Activated naive CD8-positive, alpha-beta T cell (primary cell): ENCODE data around the gene CBL.

Experiments used
- H3K27ac Mint-ChIP-seq: one replicate; pipeline ENCODE4 v1.8.0; 2021; ENCODE audit warnings: mixed read lengths
- H3K27me3 Mint-ChIP-seq: one replicate; pipeline ENCODE4 v1.8.0; 2021; ENCODE audit warnings: mixed read lengths
- H3K36me3 Mint-ChIP-seq: one replicate; pipeline ENCODE4 v1.8.0; 2021; ENCODE audit warnings: mixed read lengths
- H3K4me1 Mint-ChIP-seq: one replicate; pipeline ENCODE4 v1.8.0; 2021; ENCODE audit warnings: low read depth, mixed read lengths
- H3K4me3 Mint-ChIP-seq: one replicate; pipeline ENCODE4 v1.8.0; 2021; ENCODE audit warnings: mild to moderate bottlenecking, mixed read lengths
- H3K9me3 Mint-ChIP-seq: one replicate; pipeline ENCODE4 v1.8.0; 2021; ENCODE audit warnings: low read depth, mixed read lengths

CBL gene

DNA sequence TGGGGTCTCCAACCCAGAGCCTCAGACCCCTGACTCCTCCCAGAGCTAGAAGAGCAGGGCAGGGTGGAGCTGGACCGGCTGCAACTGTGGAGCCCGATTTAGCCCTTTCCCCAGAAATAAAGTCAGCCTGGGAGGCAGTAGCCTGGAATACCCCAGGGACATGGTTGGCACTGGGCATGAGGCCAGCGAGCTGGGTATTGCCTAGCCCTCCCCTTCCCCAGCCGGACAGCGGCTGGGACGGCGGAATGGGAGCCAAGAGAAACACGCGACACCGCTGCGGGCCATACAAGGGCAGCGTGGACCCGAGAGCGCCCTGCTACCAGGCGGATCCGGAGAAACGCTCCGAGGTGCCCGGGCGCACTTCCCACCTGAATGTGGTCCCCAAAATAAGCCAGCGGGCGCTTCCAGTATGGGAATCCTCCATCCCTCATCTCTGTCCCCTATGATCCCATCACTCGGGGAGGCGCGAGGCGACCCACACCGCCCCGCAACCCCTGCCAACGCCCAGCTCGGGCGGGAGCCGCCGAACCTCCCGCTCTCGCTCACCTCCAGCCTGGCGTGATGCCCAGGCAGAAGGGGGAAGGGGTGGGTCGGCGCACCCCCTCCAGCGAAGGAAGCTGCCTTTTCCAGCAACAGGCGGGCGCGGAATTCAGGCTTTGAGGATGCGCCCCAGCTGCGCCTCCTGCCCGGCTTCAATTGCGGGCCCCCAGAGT is 110.0 kb downstream of the CBL start:
- Mint-ChIP-seq H3K27ac (no peak overlapping the region), H3K4me3 (peak overlapping the region; percentile 81), H3K36me3 (no peaks in the 10 kb centered on the region), H3K9me3 (no peaks in the 10 kb centered on the region), H3K27me3 (peaks cover 7% of the 10 kb centered on the region), H3K4me1 (peaks cover 16% of the 10 kb centered on the region)

DNA sequence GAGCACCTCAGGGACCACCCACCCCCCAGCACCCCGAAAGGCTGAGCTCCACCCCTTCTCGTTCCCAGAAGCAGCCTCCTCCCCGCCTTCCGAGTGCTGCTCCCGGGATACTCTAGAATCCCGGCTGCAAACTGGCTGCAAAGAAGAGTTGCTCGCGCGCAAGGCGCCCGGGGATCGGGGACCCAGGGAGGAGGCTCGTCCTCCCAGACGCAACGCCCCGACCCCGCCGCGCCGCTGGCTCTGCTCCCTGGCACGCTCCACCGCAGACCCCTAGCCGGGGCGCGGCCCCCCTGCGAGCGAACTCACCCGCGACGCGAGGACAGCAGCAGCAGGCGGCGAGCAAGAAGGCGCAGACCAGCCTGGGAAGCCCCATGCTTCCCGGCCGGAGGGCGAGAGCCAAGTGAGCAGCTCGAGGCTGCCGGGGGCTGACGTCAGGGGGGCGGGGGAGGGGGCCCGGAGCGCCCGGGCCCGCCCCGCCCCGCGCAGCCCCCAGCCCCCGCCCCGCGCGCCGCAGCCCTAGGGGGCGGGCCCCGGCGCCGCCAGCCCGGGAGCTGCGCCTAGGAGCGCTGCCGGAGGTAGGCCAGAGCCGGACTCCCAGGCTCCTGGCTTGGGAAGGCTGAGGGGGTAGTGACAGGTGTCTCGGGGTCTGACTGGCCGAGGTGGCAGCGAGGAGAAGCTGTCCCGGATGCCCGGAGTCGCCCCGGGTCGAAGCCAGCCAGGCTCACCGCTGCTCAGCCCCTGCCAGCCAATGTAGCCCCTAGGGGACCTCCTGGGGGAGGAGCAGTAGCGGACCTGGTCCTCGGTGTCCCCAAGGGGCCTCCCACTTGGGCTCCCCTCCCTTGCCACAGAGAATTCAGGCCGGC is 110.8 kb downstream of the CBL start, which contains the start of gene MCAM:
TSS of gene MCAM (minus strand) at position 402 of the 863 bp plus-strand sequence. CDS start at position 373, 29 bp downstream.
- Mint-ChIP-seq H3K27me3 (peaks cover 7% of the 10 kb centered on the region), H3K36me3 (no peaks in the 10 kb centered on the region), H3K9me3 (no peaks in the 10 kb centered on the region), H3K4me1 (peaks cover 20% of the 10 kb centered on the region), H3K27ac (no peak within 1 kb of the TSS), H3K4me3 (peak within 1 kb of the TSS; percentile 81)

DNA sequence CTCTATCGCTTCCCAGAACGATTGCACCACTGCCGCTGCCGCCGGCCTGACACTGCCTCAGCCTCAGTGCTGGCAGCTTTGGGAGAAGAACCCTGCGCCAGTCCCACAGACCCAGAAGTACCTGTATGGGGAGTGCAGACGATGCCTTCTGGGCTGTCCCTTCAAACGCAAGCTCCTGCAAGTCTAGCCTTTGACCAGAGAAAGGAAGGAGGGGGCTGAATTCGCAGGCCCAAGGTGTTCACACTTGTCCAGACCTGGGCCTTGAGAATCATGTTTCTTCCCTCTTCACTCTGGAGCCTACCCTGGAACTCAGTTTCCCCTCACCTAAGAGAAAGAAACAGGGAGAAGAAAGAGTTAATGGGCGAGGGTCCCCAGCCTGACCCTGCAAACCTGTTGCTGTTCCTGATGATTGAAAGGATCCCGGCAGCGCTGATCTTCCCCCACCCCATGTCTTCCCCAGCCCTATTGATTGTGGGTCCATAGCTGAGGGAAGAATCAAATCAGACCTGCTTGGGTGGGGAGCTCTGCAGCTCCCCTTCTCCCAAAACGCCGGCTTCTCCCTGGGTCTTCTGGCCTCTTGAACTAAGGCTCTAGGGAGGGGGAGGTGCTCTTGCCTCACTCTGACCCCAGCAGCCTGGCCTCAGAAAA is 111.6 kb downstream of the CBL start:
- Mint-ChIP-seq H3K36me3 (no peaks in the 10 kb centered on the region), H3K27me3 (peaks cover 7% of the 10 kb centered on the region), H3K4me3 (no peak overlapping the region)

DNA sequence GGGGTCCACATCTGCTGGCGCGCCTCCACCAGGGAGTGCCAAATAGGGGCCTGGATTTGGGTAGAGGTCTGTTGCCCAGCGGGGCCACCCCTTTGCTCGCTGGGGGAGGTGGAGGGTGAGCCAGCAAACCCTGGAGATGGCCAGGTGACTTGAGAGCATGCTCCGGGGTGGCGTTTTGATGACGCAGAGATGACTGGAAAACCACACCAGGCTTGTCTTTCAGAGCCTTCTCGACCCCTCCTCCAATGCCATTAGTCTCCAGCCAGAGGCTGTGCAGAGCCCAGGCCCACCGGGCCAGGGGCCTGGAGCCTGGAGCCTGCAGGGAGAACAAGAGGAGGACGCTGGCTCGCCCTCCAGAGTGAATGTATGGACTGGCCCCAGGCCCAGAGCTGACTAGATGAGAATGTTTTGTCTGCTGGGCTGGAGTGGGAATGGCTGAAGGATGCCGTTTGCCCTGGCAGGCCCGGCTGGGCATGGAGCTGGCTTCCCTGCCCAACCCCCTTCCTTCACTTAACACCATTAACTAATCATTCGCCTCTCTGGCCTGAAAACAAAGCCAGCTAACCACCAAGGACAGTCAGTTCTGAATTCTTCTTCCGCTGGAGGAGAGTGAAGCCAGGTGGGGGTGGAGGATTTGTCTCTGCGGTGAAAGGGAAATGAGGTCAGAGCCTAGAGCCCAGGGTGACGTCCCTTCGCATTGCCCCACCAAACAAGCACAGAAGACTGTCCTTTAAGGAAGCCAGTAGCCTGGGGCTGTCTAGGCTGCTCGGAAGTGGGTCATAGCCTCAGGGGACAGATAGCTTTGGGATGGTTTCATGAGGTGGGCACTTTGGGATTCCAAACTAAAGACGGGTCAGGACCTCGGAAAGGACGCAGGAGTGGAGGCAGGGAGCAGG is 112.3 kb downstream of the CBL start:
- H3K4me1 Mint-ChIP-seq, result peaks cover 24% of the 10 kb centered on the region
- no peaks in the 10 kb centered on the region for H3K9me3 Mint-ChIP-seq
- peak overlapping the region; percentile 13 for H3K4me3 Mint-ChIP-seq
- H3K36me3 Mint-ChIP-seq, result no peaks in the 10 kb centered on the region
- H3K27ac Mint-ChIP-seq, result no peak overlapping the region
- peaks cover 7% of the 10 kb centered on the region for H3K27me3 Mint-ChIP-seq

More for the DNA sequence above, 111.6 kb downstream of the CBL start:
- Mint-ChIP-seq H3K27ac (no peak overlapping the region), H3K9me3 (no peaks in the 10 kb centered on the region), H3K4me1 (peaks cover 22% of the 10 kb centered on the region)

DNA sequence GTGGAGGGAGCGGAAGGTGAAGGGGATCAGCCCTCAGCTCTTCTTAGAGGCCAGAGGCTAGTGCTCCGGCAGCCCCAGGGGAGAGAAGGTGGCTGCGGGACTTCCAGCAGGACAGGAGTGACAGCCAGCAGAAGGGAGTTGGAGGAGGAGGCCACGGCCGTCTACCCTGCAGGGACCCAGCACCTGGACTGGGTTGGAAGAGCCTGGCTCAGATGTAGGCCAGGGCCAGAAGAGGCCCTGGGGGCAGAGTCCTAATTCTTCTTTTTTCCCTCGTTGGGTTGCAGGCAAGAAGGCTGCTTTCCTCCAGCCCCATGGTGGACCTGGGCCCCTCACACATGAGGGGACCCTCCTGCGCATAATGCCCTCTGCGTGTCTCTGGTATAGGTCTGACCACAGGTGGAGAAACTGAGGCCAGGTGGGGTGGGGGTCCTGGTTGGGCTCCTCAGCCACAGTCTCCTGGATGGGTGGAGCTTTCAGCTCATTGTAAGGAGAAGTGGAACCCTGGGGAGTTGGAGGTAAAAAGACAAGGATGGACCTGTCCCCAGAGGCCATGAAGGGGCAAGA is 113.1 kb downstream of the CBL start:
- peak overlapping the region; percentile 84 for H3K4me3 Mint-ChIP-seq
- no peak overlapping the region for H3K27ac Mint-ChIP-seq
- peaks cover 7% of the 10 kb centered on the region for H3K27me3 Mint-ChIP-seq
- H3K36me3 Mint-ChIP-seq, result no peaks in the 10 kb centered on the region
- no peaks in the 10 kb centered on the region for H3K9me3 Mint-ChIP-seq
- peaks cover 26% of the 10 kb centered on the region for H3K4me1 Mint-ChIP-seq

DNA sequence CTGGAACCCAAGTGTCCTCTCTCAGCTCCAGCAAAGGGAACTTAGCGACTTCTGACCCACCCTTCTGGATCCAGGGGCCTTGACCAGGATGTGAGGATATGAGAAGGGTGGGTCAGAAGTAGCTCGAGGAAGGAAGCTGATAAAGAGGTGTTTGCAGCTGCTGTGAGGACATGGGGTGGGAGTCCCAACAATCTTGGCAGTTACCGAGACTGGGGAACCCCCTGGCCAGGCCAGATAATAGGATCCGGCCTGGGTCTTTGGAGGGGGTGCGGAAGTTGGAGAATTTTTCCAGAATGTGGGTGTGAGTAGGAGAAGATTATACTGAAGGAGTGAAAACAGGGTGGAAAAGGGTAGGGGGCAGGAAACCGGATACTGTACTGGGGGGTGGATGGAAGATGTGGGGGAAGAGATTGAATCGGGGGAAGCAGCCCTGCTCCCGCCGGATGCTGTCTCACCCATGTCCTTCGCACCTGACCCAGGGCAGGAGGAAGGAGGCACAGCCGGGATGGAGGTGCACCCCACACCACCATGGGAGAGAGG is 113.6 kb downstream of the CBL start:
- no peaks in the 10 kb centered on the region for H3K36me3 Mint-ChIP-seq
- H3K27me3 Mint-ChIP-seq, result peaks cover 7% of the 10 kb centered on the region
- peaks cover 26% of the 10 kb centered on the region for H3K4me1 Mint-ChIP-seq
- peak overlapping the region; percentile 84 for H3K4me3 Mint-ChIP-seq
- H3K27ac Mint-ChIP-seq, result no peak overlapping the region
- H3K9me3 Mint-ChIP-seq, result no peaks in the 10 kb centered on the region

DNA sequence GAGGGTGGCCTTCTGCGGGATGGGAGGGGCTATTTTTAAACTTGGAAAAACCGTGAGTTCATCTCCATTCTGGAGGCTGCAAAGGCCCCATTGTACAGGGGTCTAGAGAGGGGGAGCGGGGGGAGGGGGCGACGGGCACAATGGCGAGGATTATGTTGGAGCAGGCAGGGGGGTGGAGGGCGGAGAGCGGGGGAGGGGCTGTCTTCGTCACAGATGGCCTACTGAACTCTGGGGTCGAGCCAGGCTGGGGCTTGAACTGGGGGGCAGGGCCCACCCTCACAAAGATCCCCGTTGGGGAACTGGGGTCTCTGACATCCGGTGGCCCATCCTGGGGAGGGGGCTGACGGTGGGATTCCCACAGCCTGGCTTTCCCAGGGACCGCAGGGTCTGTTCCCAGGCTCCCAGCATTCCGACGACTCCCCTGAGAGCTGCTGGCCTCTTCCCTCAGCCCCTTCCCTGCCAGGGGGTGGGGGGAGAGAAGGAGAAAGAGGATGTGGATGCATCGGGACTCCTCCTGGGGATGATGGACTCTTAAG is 114.2 kb downstream of the CBL start:
- H3K36me3 Mint-ChIP-seq, result no peaks in the 10 kb centered on the region
- no peak overlapping the region for H3K27ac Mint-ChIP-seq
- peak overlapping the region; percentile 84 for H3K4me3 Mint-ChIP-seq
- H3K9me3 Mint-ChIP-seq, result no peaks in the 10 kb centered on the region
- H3K4me1 Mint-ChIP-seq, result peaks cover 23% of the 10 kb centered on the region
- peaks cover 7% of the 10 kb centered on the region for H3K27me3 Mint-ChIP-seq

DNA sequence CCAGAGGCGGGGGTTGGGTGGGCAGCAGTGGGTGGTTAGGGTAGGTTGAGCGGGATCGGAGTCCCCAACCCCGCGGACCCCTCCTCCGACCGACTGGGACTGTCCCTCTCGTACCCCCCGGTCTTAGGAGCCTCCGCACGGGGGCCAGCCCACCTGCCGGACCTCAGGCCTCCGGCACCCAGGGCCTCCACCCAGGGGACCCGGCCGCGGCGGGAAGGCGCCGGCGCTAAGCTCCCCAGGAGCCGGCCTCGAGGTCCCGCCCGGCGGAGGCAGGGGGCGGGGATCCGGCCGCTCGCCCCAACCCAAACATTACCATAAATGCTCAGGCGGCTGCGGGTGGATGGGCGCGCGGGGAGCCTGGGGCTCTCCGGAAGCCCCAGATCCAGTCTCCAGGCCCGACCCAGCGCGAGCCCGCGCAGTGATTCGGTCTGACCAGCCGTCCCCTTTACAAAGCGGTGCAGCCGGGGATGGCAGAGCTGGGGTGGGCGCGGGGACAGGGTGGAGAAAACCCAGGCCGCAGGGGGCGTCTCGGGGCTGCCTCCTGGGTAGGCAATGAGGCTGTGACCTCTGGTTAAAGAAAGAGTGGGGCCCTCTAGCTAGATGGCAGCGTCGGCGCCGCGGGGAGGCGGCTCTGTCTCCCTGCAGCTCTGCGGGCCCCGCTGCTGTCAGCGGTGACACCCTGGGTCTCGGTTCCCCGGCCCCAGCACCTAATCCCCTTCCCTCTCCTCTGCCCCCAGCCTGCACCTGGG is 114.8 kb downstream of the CBL start:
- peak overlapping the region; percentile 82 for H3K4me3 Mint-ChIP-seq
- H3K27ac Mint-ChIP-seq, result peak overlapping the region; percentile 16
- peaks cover 19% of the 10 kb centered on the region for H3K4me1 Mint-ChIP-seq
- peaks cover 7% of the 10 kb centered on the region for H3K27me3 Mint-ChIP-seq
- no peaks in the 10 kb centered on the region for H3K36me3 Mint-ChIP-seq
- H3K9me3 Mint-ChIP-seq, result no peaks in the 10 kb centered on the region

DNA sequence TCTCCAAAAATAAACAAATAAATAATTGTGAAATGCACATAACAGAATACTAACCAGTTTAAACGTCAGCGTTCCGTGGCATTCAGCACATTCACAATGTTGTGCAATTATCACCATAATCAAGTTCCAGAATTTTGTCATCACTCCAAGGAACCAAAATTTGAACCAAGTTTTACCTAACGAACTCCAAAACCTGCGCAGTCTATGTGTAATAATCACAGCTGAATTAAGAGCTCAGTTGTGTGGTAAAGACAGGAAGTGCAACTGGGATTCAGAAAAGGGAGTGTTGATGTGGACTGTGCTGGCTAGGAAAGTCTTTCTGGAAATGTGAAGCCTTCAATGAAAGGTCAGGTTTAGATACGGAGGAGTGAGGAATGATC is 116.2 kb downstream of the CBL start:
- H3K27me3 Mint-ChIP-seq, result peaks cover 7% of the 10 kb centered on the region
- H3K4me3 Mint-ChIP-seq, result peak overlapping the region; percentile 9
- H3K36me3 Mint-ChIP-seq, result no peaks in the 10 kb centered on the region
- no peaks in the 10 kb centered on the region for H3K9me3 Mint-ChIP-seq
- peaks cover 19% of the 10 kb centered on the region for H3K4me1 Mint-ChIP-seq
- no peak overlapping the region for H3K27ac Mint-ChIP-seq

DNA sequence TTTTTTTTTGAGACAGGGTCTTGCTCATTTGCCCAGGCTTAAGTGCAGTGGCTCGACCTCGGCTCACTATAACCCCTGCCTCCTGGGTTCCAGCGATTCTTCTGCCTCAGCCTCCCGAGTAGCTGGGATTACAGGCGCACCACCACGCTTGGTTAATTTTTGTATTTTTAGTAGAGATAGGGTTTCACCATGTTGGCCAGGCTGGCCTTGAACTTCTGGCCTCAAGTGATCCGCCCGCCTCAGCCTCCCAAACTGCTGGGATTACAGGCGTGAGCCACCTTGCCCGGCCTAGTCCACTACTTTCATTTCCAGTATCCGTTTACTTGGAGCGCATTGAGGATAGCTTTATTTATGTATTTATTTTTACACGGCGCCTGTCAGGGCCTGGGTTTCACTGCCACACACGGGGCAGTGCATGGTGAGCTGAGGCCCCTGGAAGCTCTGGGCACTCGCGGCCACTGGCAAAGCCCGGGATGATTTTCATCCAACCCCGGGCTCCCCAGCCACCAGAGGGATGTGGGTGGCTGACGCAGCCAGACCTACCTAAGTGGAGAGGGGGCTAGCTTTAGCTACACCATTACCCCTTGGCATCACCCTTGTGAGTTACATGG is 116.9 kb downstream of the CBL start:
- no peaks in the 10 kb centered on the region for H3K9me3 Mint-ChIP-seq
- H3K36me3 Mint-ChIP-seq, result no peaks in the 10 kb centered on the region
- no peak overlapping the region for H3K4me3 Mint-ChIP-seq
- H3K27ac Mint-ChIP-seq, result no peak overlapping the region
- peaks cover 19% of the 10 kb centered on the region for H3K4me1 Mint-ChIP-seq
- peaks cover 7% of the 10 kb centered on the region for H3K27me3 Mint-ChIP-seq

DNA sequence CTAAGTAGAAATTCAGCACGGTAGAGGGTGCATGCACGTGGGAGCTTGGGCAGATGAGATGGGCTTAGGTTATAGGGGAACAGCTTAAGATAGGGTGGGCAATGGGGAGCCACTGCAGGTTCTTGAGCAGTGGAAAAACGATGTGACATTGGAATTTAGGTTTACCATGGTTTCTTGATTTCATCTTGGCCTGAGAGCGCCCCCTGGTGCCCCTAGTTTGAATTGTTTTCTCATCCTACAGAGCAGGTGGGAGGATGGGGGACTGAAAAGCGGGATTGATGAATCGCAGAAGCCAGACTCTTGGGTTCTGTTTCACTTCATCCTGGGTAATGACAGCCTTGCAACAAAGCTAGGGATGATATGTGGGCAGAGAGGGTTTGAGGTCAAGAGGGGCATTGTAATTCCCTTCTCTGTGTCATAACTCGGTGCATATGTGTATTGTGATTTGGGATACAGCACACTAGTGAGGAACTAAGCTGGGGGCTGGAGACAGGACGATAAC is 117.4 kb downstream of the CBL start:
- Mint-ChIP-seq H3K9me3 (no peaks in the 10 kb centered on the region), H3K36me3 (no peaks in the 10 kb centered on the region), H3K27ac (no peak overlapping the region), H3K4me3 (no peak overlapping the region), H3K4me1 (peaks cover 19% of the 10 kb centered on the region), H3K27me3 (peaks cover 7% of the 10 kb centered on the region)

DNA sequence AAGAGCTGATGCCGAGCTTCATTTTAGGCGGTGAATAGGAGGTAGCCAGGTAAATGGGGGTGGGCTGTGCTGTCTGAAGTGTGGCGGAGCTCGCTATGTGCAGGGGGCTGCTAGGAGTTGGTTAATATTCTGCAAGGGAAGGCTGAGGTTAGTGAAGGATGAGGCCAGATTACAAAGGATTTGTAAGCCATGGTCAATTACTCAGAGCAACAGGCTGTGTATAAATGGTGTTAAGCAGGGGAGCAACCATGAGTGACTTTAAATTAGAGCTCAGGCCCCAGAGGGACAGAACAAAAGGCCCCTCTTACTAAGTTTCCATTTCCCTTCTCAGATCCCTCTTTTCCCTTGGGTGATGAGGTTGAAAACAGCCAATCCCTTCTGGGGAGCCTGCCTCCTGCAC is 118.0 kb downstream of the CBL start:
- Mint-ChIP-seq H3K27me3 (peaks cover 3% of the 10 kb centered on the region), H3K4me3 (no peak overlapping the region), H3K4me1 (peaks cover 16% of the 10 kb centered on the region), H3K36me3 (no peaks in the 10 kb centered on the region), H3K27ac (no peak overlapping the region), H3K9me3 (no peaks in the 10 kb centered on the region)

DNA sequence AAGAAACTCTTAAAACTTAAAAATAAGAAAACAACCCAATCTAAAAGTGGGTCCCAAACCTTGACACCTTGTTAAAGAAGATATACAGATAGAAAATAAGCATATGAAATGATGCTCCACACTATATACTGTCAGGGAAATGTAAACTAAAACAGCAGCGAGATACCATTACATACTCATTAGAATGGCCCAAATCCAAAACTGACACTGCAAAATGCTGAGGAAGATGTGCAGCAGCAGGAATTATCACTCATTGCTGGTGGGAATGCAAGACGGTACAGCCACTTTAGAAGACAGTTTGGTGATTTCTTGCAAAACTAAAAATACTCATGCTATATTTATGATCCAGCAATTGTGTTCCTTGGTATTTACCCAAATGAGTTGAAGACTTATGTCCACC is 123.2 kb downstream of the CBL start:
- no peaks in the 10 kb centered on the region for H3K9me3 Mint-ChIP-seq
- H3K36me3 Mint-ChIP-seq, result no peaks in the 10 kb centered on the region
- no peaks in the 10 kb centered on the region for H3K27me3 Mint-ChIP-seq
- peaks cover 6% of the 10 kb centered on the region for H3K4me1 Mint-ChIP-seq
- H3K4me3 Mint-ChIP-seq, result no peak overlapping the region
- no peak overlapping the region for H3K27ac Mint-ChIP-seq
